HEK293 (cell line): ENCODE data around the gene PFN1.

Experiments
- CTCF ChIA-PET: fragments of 350-600 bp; formaldehyde crosslinking; extraction: SDS; loops from one replicate; lab custom pipeline; 2021; ENCODE audit warnings: antibody characterized with exemption; lab: Yijun Ruan, JAX
- POLR2A ChIA-PET: fragments of 300-600 bp; formaldehyde crosslinking; extraction: SDS; loops from one replicate; lab custom pipeline; 2020; ENCODE audit warnings: antibody characterized with exemption, inconsistent platforms; lab: Yijun Ruan, JAX
- H3K27ac ChIP-seq: fragments of 200-500 bp; sonication (Bioruptor generic); 2 replicates; pipeline ENCODE4 v1.5.1; 2014; ENCODE audit warnings: low read depth, low read length, control low read depth, inconsistent platforms; ENCODE audit errors: extremely low read depth
- H3K36me3 ChIP-seq, 2 experiments: fragments of 200-500 bp in 1 of 2; sonication (Bioruptor generic) in 1 of 2; 1 replicate in 1 of 2; 2 replicates in 1 of 2; pipeline ENCODE4 v1.5.1; 2014 to 2017; ENCODE audit warnings: inconsistent platforms in 2 of 2, low read length in 2 of 2; ENCODE audit not compliant: control insufficient read depth in 2 of 2, insufficient read depth in 1 of 2
- H3K4me1 ChIP-seq: fragments of 200-500 bp; sonication (Bioruptor generic); 2 replicates; pipeline ENCODE4 v1.5.1; 2014; ENCODE audit warnings: mild to moderate bottlenecking, low read length, inconsistent platforms; ENCODE audit not compliant: control insufficient read depth, insufficient read depth
- H3K4me3 ChIP-seq: 2 replicates; pipeline ENCODE4 v1.5.1; 2011; ENCODE audit warnings: low read depth, mild to moderate bottlenecking, control low read depth, low read length, moderate library complexity
- H3K9me3 ChIP-seq: fragments of 200-500 bp; sonication (Bioruptor generic); 2 replicates; pipeline ENCODE4 v1.5.1; 2014; ENCODE audit warnings: low read depth, low read length, inconsistent platforms; ENCODE audit not compliant: control insufficient read depth, insufficient read depth
- BCL11A ChIP-seq: fragments of 450-650 bp; formaldehyde crosslinking; IDR thresholded peaks from 2 replicates; pipeline ENCODE4 v1.5.1; 2016; ENCODE audit warnings: low read depth, missing biosample characterization, missing genetic modification characterization
- EGR2 ChIP-seq: fragments of 450-650 bp; formaldehyde crosslinking; IDR thresholded peaks from 2 replicates; pipeline ENCODE4 v1.5.1; 2016; ENCODE audit warnings: low read depth, missing biosample characterization, missing genetic modification characterization
- KLF10 ChIP-seq: fragments of 450-650 bp; IDR thresholded peaks from 2 replicates; pipeline ENCODE4 v1.5.1; 2018; ENCODE audit warnings: missing biosample characterization, mild to moderate bottlenecking, missing genetic modification characterization
- PRDM1 ChIP-seq: fragments of 450-650 bp; formaldehyde crosslinking; IDR thresholded peaks from 2 replicates; pipeline ENCODE4; 2016; ENCODE audit warnings: missing biosample characterization, missing genetic modification characterization
- SALL2 ChIP-seq: fragments of 450-650 bp; formaldehyde crosslinking; IDR thresholded peaks from 2 replicates; pipeline ENCODE4 v1.5.0; 2017; ENCODE audit warnings: missing biosample characterization, mild to moderate bottlenecking, missing genetic modification characterization, borderline replicate concordance
- SCRT2 ChIP-seq: fragments of 450-650 bp; formaldehyde crosslinking; IDR thresholded peaks from 2 replicates; pipeline ENCODE4 v1.5.1; 2016; ENCODE audit warnings: missing biosample characterization, missing genetic modification characterization
- ZBTB17 ChIP-seq: fragments of 450-650 bp; formaldehyde crosslinking; IDR thresholded peaks from 2 replicates; pipeline ENCODE4 v1.5.1; 2016; ENCODE audit warnings: missing biosample characterization, missing genetic modification characterization
- ZBTB7A ChIP-seq: fragments of 450-650 bp; formaldehyde crosslinking; IDR thresholded peaks from 2 replicates; pipeline ENCODE4 v1.5.1; 2016; ENCODE audit warnings: low read depth, missing biosample characterization, missing genetic modification characterization
- ZFHX2 ChIP-seq: fragments of 450-650 bp; formaldehyde crosslinking; conservative IDR thresholded peaks from 2 replicates; pipeline ENCODE4 v1.5.1; 2016; ENCODE audit warnings: missing biosample characterization, missing genetic modification characterization
- ZNF138 ChIP-seq: fragments of 450-650 bp; formaldehyde crosslinking; IDR thresholded peaks from 2 replicates; pipeline ENCODE4 v1.5.1; 2016; ENCODE audit warnings: missing biosample characterization, missing genetic modification characterization, borderline replicate concordance
- ZNF274 ChIP-seq, 2 experiments: fragments of 200-500 bp in 1 of 2; fragments of 450-650 bp in 1 of 2; sonication (Bioruptor generic) in 1 of 2; formaldehyde crosslinking in 1 of 2; IDR thresholded peaks; 2 replicates each; pipeline versions ENCODE4 v1.5.1 to v1.6.1; 2014 to 2016; ENCODE audit warnings: borderline replicate concordance in 1 of 2, inconsistent platforms in 1 of 2, low read length in 1 of 2, missing biosample characterization in 1 of 2, missing genetic modification characterization in 1 of 2
- ZNF335 ChIP-seq: fragments of 450-650 bp; formaldehyde crosslinking; conservative IDR thresholded peaks from 2 replicates; pipeline ENCODE4 v1.5.1; 2016; ENCODE audit warnings: missing biosample characterization, missing genetic modification characterization
- ZNF354C ChIP-seq: fragments of 450-650 bp; formaldehyde crosslinking; IDR thresholded peaks from 2 replicates; pipeline ENCODE4 v1.5.1; 2016; ENCODE audit warnings: missing biosample characterization, missing genetic modification characterization, low read depth, borderline replicate concordance
- ZNF449 ChIP-seq: fragments of 450-650 bp; formaldehyde crosslinking; IDR thresholded peaks from 2 replicates; pipeline ENCODE4 v1.5.1; 2017; ENCODE audit warnings: missing biosample characterization, mild to moderate bottlenecking, missing genetic modification characterization, moderate library complexity
- ZNF600 ChIP-seq: fragments of 450-650 bp; formaldehyde crosslinking; IDR thresholded peaks from 2 replicates; pipeline ENCODE4 v1.5.1; 2016; ENCODE audit warnings: missing biosample characterization, missing genetic modification characterization
- ZNF610 ChIP-seq: fragments of 450-650 bp; formaldehyde crosslinking; IDR thresholded peaks from 2 replicates; pipeline ENCODE4 v1.5.1; 2016; ENCODE audit warnings: missing biosample characterization, missing genetic modification characterization, borderline replicate concordance
- ZNF624 ChIP-seq: fragments of 450-650 bp; formaldehyde crosslinking; IDR thresholded peaks from 2 replicates; pipeline ENCODE4 v1.5.1; 2017; ENCODE audit warnings: missing biosample characterization, missing genetic modification characterization
- ZNF837 ChIP-seq: fragments of 450-650 bp; formaldehyde crosslinking; IDR thresholded peaks from 2 replicates; pipeline ENCODE4 v1.5.1; 2016; ENCODE audit warnings: missing biosample characterization, missing genetic modification characterization
- ZSCAN4 ChIP-seq: fragments of 450-650 bp; formaldehyde crosslinking; IDR thresholded peaks from 2 replicates; pipeline ENCODE4 v1.5.1; 2017; ENCODE audit warnings: missing biosample characterization, missing genetic modification characterization
- TF ChIP-seq, protein P1 (sequence below): fragments of 450-650 bp; formaldehyde crosslinking; IDR thresholded peaks from 2 replicates; pipeline ENCODE4 v1.5.1; 2016; ENCODE audit warnings: missing biosample characterization, missing genetic modification characterization
- TF ChIP-seq, protein P2 (sequence below): fragments of 450-650 bp; formaldehyde crosslinking; IDR thresholded peaks from 2 replicates; pipeline ENCODE4 v1.5.1; 2016; ENCODE audit warnings: missing biosample characterization, missing genetic modification characterization
- TF ChIP-seq, protein P3 (sequence below): fragments of 450-650 bp; formaldehyde crosslinking; IDR thresholded peaks from 2 replicates; pipeline ENCODE4 v1.5.1; 2016; ENCODE audit warnings: missing biosample characterization, missing genetic modification characterization
- TF ChIP-seq, protein P4 (sequence below): fragments of 450-650 bp; formaldehyde crosslinking; IDR thresholded peaks from 2 replicates; pipeline ENCODE4 v1.5.1; 2016; ENCODE audit warnings: missing biosample characterization, missing genetic modification characterization, borderline replicate concordance

The PFN1 gene

DNA sequence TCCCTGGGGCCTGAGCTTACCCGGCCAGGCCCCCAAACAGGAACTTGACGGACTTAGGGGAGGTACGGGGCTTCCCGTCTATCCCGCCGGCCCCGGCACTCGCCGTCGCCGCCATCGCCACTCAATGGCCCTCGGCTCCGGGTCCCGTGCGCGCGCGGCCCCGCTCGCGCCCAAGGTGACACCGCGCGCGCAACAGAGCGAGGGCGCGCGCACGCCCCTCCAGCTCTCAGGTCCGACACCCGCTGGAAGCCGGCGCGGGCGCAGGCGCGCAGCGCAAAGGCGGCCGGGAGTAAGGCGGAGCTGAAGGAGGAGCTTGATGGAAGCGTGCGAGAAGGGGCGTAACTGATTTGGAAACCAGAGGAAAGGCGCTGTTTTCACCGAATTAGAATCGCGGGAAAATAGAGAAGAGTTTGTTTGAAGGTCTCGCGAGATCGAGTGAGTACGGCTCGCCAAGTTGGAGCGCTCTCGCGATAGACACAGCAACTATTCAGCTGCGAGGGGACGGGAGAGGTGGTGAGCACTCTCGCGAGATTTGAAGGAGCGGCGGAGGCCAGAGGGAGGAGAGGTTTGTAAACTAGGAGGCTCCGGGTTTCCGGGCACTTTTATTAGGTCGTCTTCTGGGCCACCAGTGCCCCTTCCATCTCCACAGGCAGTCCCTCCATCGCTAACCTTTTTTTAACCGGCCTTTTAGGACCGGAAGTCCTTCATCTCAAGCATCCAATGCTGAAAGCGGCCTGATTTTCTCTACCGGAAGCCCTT, 8.4 kb downstream of the PFN1 start, which contains the start of the genes RNF167 and SLC25A11 (continued):
- TF ChIP-seq, protein P1, sequence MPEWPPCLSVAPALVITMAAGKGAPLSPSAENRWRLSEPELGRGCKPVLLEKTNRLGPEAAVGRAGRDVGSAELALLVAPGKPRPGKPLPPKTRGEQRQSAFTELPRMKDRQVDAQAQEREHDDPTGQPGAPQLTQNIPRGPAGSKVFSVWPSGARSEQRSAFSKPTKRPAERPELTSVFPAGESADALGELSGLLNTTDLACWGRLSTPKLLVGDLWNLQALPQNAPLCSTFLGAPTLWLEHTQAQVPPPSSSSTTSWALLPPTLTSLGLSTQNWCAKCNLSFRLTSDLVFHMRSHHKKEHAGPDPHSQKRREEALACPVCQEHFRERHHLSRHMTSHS (tag by site-specific recombination), result no peak
- TF ChIP-seq ZNF449 (tag by site-specific recombination) (0 out of 2 replicates have a peak, but pooled peaks have one; percentile 13), ZNF837 (tag by site-specific recombination) (no peak), ZBTB17 (tag by site-specific recombination) (peak; percentile 76), ZNF610 (tag by site-specific recombination) (peak; percentile 70; the same call in 1 of the 2 replicates)
- TF ChIP-seq, protein P2, sequence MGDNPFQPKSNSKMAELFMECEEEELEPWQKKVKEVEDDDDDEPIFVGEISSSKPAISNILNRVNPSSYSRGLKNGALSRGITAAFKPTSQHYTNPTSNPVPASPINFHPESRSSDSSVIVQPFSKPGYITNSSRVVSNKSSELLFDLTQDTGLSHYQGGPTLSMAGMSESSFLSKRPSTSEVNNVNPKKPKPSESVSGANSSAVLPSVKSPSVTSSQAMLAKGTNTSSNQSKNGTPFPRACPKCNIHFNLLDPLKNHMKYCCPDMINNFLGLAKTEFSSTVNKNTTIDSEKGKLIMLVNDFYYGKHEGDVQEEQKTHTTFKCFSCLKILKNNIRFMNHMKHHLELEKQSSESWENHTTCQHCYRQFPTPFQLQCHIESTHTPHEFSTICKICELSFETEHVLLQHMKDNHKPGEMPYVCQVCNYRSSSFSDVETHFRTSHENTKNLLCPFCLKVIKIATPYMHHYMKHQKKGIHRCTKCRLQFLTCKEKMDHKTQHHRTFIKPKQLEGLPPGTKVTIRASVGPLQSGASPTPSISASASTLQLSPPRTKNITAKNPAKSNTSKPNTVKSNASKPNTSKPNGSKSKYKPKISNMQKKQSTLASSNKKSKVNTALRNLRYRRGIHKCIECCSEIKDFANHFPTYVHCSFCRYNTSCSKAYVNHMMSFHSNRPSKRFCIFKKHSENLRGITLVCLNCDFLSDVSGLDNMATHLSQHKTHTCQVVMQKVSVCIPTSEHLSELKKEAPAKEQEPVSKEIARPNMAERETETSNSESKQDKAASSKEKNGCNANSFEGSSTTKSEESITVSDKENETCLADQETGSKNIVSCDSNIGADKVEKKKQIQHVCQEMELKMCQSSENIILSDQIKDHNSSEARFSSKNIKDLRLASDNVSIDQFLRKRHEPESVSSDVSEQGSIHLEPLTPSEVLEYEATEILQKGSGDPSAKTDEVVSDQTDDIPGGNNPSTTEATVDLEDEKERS, result no peak
- TF ChIP-seq, all 188 proteins: peak for 43

GRCh38 chr17:4939546-4939795, 8.9 kb downstream of the PFN1 start:
- Histone ChIP-seq H3K4me3 (peak overlapping the region; percentile 87), H3K4me1 (peaks cover 9% of the 10 kb centered on the region), H3K36me3 (peaks cover 38 to 68% of the 10 kb centered on the region in 2 experiments), H3K27ac (peak overlapping the region; percentile 93), H3K9me3 (no peaks in the 10 kb centered on the region)
- POLR2A ChIA-PET, result interaction anchor here (0.6 to 3.4 kb wide), 21 partner anchors 10 to 252 kb away, joined by 3 to 109 read pairs (median 9); partner anchors contain the start of genes CAMTA2, CHRNE, ENO3 and INCA1
- CTCF ChIA-PET, result interaction anchor here (0.5 to 3.0 kb wide), 9 partner anchors 9 to 1060 kb away, joined by 3 to 20 read pairs (median 3); partner anchors contain the start of genes CHRNE and PFN1
- no peak for TF ChIP-seq BCL11A (tag by site-specific recombination)
- no peak for TF ChIP-seq ZFHX2
- no peak for TF ChIP-seq ZNF274 (IDR thresholded peaks at IDR 0.05; ENCODE audit: low read length)
- no peak for TF ChIP-seq ZNF274 (tag by site-specific recombination; IDR thresholded peaks at IDR 0.05; ENCODE audit: borderline replicate concordance)
- TF ChIP-seq SCRT2 (tag by site-specific recombination), result no peak
- TF ChIP-seq ZNF624 (tag by site-specific recombination), result no peak
- TF ChIP-seq ZSCAN4 (tag by site-specific recombination), result no peak
- no peak for TF ChIP-seq ZBTB7A (tag by site-specific recombination)
- no peak for TF ChIP-seq ZNF335 (tag by site-specific recombination)
- TF ChIP-seq KLF10 (tag by site-specific recombination), result no peak
- TF ChIP-seq, protein P3, sequence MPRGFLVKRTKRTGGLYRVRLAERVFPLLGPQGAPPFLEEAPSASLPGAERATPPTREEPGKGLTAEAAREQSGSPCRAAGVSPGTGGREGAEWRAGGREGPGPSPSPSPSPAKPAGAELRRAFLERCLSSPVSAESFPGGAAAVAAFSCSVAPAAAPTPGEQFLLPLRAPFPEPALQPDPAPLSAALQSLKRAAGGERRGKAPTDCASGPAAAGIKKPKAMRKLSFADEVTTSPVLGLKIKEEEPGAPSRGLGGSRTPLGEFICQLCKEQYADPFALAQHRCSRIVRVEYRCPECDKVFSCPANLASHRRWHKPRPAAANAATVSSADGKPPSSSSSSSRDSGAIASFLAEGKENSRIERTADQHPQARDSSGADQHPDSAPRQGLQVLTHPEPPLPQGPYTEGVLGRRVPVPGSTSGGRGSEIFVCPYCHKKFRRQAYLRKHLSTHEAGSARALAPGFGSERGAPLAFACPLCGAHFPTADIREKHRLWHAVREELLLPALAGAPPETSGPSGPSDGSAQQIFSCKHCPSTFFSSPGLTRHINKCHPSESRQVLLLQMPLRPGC (tag by site-specific recombination), result no peak
- no peak for TF ChIP-seq ZNF354C (tag by site-specific recombination)
- TF ChIP-seq, protein P4, sequence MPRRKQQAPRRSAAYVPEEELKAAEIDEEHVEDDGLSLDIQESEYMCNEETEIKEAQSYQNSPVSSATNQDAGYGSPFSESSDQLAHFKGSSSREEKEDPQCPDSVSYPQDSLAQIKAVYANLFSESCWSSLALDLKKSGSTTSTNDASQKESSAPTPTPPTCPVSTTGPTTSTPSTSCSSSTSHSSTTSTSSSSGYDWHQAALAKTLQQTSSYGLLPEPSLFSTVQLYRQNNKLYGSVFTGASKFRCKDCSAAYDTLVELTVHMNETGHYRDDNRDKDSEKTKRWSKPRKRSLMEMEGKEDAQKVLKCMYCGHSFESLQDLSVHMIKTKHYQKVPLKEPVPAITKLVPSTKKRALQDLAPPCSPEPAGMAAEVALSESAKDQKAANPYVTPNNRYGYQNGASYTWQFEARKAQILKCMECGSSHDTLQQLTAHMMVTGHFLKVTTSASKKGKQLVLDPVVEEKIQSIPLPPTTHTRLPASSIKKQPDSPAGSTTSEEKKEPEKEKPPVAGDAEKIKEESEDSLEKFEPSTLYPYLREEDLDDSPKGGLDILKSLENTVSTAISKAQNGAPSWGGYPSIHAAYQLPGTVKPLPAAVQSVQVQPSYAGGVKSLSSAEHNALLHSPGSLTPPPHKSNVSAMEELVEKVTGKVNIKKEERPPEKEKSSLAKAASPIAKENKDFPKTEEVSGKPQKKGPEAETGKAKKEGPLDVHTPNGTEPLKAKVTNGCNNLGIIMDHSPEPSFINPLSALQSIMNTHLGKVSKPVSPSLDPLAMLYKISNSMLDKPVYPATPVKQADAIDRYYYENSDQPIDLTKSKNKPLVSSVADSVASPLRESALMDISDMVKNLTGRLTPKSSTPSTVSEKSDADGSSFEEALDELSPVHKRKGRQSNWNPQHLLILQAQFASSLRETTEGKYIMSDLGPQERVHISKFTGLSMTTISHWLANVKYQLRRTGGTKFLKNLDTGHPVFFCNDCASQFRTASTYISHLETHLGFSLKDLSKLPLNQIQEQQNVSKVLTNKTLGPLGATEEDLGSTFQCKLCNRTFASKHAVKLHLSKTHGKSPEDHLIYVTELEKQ (tag by site-specific recombination), result 0 out of 2 replicates have a peak, but pooled peaks have one; percentile 15
- TF ChIP-seq ZNF600 (tag by site-specific recombination), result peak; percentile 46; the same call in 1 of the 2 replicates
- no peak for TF ChIP-seq ZNF138
- TF ChIP-seq PRDM1 (tag by site-specific recombination), result no peak
- no peak for TF ChIP-seq SALL2
- TF ChIP-seq EGR2 (tag by site-specific recombination), result no peak
